HEK293 (cell line): ENCODE results near the gene CCDC144A.

Experiments
- HOXA7 ChIP-seq: sonication (generic); formaldehyde crosslinking; IDR thresholded peaks from 2 replicates; pipeline ENCODE4 v1.8.1; 2022; ENCODE audit warnings: missing genetic modification reagents, borderline replicate concordance
- TCF7L2 ChIP-seq: IDR thresholded peaks from 2 replicates; pipeline ENCODE4 v1.6.1; 2011; ENCODE audit warnings: low read depth, mild to moderate bottlenecking, inconsistent platforms, low read length, moderate library complexity, borderline replicate concordance
- TRIM28 ChIP-seq: IDR thresholded peaks from 2 replicates; pipeline ENCODE4 v1.6.1; 2011; ENCODE audit warnings: low read length, control low read depth, borderline replicate concordance
- ZBTB1 ChIP-seq: fragments of 450-650 bp; formaldehyde crosslinking; IDR thresholded peaks from 2 replicates; pipeline ENCODE4 v1.5.1; 2016; ENCODE audit warnings: missing biosample characterization, missing genetic modification characterization
- ZNF114 ChIP-seq: fragments of 450-650 bp; formaldehyde crosslinking; IDR thresholded peaks from 2 replicates; pipeline ENCODE4 v1.5.0; 2017; ENCODE audit warnings: missing biosample characterization, missing genetic modification characterization
- ZNF140 ChIP-seq: fragments of 450-650 bp; formaldehyde crosslinking; IDR thresholded peaks from 2 replicates; pipeline ENCODE4 v1.5.1; 2016; ENCODE audit warnings: missing biosample characterization, missing genetic modification characterization
- TF ChIP-seq, protein P1 (sequence below): fragments of 450-650 bp; formaldehyde crosslinking; IDR thresholded peaks from 2 replicates; pipeline ENCODE4 v1.5.1; 2016; ENCODE audit warnings: missing biosample characterization, missing genetic modification characterization
- TF ChIP-seq, protein P2 (sequence below): fragments of 450-650 bp; formaldehyde crosslinking; IDR thresholded peaks from 2 replicates; pipeline ENCODE4 v1.5.1; 2016; ENCODE audit warnings: missing biosample characterization, missing genetic modification characterization

DNA sequence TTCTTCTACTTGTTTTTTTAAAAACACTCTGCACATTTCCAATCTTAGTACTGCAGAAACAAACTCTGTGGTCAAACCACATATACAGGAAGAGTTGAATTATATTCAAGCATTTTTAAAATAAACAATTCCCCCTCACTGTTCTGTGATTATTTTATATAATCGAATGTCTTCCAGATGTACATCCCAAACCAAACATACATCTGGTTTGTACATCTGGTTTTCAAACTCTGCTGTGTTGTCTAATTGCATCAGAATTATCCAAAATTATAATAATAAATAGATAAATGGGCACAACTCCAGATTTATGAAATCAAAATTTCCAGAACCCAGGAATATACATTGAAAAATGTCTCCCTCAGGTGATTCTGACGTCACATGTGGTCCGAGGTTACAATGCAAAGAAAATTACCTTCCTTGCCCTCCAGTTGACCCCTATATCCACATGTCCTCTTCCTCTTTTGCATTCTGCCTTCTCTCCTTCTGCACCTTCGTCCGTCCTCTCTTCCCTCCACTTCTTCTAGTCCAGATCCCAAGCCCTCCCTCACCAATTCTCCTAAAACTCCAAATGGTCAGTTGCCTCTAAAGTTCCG lies 13.3 kb upstream of the CCDC144A start:
- TF ChIP-seq, protein P1, sequence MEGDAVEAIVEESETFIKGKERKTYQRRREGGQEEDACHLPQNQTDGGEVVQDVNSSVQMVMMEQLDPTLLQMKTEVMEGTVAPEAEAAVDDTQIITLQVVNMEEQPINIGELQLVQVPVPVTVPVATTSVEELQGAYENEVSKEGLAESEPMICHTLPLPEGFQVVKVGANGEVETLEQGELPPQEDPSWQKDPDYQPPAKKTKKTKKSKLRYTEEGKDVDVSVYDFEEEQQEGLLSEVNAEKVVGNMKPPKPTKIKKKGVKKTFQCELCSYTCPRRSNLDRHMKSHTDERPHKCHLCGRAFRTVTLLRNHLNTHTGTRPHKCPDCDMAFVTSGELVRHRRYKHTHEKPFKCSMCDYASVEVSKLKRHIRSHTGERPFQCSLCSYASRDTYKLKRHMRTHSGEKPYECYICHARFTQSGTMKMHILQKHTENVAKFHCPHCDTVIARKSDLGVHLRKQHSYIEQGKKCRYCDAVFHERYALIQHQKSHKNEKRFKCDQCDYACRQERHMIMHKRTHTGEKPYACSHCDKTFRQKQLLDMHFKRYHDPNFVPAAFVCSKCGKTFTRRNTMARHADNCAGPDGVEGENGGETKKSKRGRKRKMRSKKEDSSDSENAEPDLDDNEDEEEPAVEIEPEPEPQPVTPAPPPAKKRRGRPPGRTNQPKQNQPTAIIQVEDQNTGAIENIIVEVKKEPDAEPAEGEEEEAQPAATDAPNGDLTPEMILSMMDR (tag by site-specific recombination) = no peak
- TF ChIP-seq ZNF114 (tag by site-specific recombination) (no peak), ZNF140 (tag by site-specific recombination) (no peak), HOXA7 (CRISPR knock-in tag) (no peak), ZBTB1 (tag by site-specific recombination) (no peak), TRIM28 (no peak), TCF7L2 (no peak)
- TF ChIP-seq, protein P2, sequence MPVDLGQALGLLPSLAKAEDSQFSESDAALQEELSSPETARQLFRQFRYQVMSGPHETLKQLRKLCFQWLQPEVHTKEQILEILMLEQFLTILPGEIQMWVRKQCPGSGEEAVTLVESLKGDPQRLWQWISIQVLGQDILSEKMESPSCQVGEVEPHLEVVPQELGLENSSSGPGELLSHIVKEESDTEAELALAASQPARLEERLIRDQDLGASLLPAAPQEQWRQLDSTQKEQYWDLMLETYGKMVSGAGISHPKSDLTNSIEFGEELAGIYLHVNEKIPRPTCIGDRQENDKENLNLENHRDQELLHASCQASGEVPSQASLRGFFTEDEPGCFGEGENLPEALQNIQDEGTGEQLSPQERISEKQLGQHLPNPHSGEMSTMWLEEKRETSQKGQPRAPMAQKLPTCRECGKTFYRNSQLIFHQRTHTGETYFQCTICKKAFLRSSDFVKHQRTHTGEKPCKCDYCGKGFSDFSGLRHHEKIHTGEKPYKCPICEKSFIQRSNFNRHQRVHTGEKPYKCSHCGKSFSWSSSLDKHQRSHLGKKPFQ = no peak
